OCI-LY3 (cell line): ENCODE data around the gene WNT9B.

Source experiments
- H2AFZ ChIP-seq: fragments of 200-600, 300-600 bp; shearing (Covaris generic); 2 replicates; pipeline ENCODE4 v1.6.0; 2014; ENCODE audit warnings: antibody characterized with exemption, low read depth, low read length
- H3K27ac ChIP-seq: fragments of 200-600, 300-600 bp; sonication (generic); 2 replicates; pipeline ENCODE4 v1.5.1; 2014; ENCODE audit warnings: mild to moderate bottlenecking, low read length, moderate library complexity, mixed read lengths
- H3K27me3 ChIP-seq: fragments of 200-600, 300-600 bp; sonication (generic); 2 replicates; pipeline ENCODE4 v1.6.1; 2014; ENCODE audit warnings: low read depth, low read length, mixed read lengths
- H3K36me3 ChIP-seq: fragments of 200-600, 300-600 bp; sonication (generic); replicated peaks from 2 replicates; pipeline ENCODE3; 2014; ENCODE audit warnings: low read depth, low read length, mixed read lengths
- H3K4me1 ChIP-seq: fragments of 300-600, 200-600 bp; sonication (generic); 2 replicates; pipeline ENCODE4 v1.6.1; 2014; ENCODE audit warnings: low read length, mixed read lengths
- H3K4me2 ChIP-seq: fragments of 200-600, 300-600 bp; sonication (generic); 2 replicates; pipeline ENCODE4 v1.6.1; 2014; ENCODE audit warnings: low read length, mixed read lengths
- H3K4me3 ChIP-seq: fragments of 300-600, 200-600 bp; sonication (generic); 2 replicates; pipeline ENCODE4 v1.5.1; 2014; ENCODE audit warnings: antibody characterized with exemption, mild to moderate bottlenecking, low read length, moderate library complexity
- H3K79me2 ChIP-seq: fragments of 300-600, 200-600 bp; shearing (Covaris generic); 2 replicates; pipeline ENCODE4 v1.6.1; 2014; ENCODE audit warnings: mild to moderate bottlenecking, low read length, mixed read lengths
- H3K9ac ChIP-seq: fragments of 300-600, 200-600 bp; shearing (Covaris generic); 2 replicates; pipeline ENCODE4 v1.6.0; 2014; ENCODE audit warnings: mild to moderate bottlenecking, low read length, moderate library complexity
- H3K9me3 ChIP-seq: fragments of 200-600, 300-600 bp; shearing (Covaris generic); 2 replicates; pipeline ENCODE4 v1.6.1; 2014; ENCODE audit warnings: low read length, mixed read lengths; ENCODE audit not compliant: insufficient read depth
- H4K20me1 ChIP-seq: fragments of 200-600, 300-600 bp; sonication (generic); 2 replicates; pipeline ENCODE4 v1.6.1; 2016; ENCODE audit warnings: low read length, mixed read lengths; ENCODE audit not compliant: insufficient read depth
- EZH2phosphoT487 ChIP-seq: fragments of 200-600 bp; shearing (Covaris generic); IDR thresholded peaks from 2 replicates; pipeline ENCODE4 v1.6.1; 2018; ENCODE audit warnings: antibody characterized with exemption, mixed run types, low read depth
- TF ChIP-seq, protein P1 (sequence below): fragments of 200-600, 300-600 bp; sonication (generic); IDR thresholded peaks from 2 replicates; pipeline ENCODE4 v1.5.1; 2014; ENCODE audit warnings: antibody characterized with exemption, low read length, low read depth

WNT9B gene

DNA sequence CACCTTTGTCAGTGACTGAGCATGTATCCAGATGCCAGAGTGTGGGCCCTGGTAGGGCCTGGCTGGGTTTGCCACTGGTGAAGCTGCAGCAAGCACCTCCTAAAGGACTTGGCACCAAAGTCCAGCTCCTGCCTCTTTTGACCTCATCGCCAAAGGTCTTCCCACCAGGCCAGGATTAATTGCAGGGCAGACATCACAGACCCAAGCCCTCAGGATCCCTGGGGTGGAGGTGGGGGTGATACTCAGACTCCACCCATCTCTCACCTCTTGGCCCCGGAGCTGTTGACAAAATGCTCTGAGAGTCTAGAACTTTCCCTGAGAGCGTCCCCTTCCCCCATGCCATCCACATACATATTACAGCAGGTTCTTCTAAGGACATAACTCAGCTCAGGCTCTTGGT lies 37.5 kb upstream of the WNT9B start:
- no peaks in the 10 kb centered on the region for H4K20me1 ChIP-seq
- no peak overlapping the region for H3K4me3 ChIP-seq
- no peak overlapping the region for H2AFZ ChIP-seq
- no peak overlapping the region for H3K4me2 ChIP-seq
- H3K36me3 ChIP-seq, result no peaks in the 10 kb centered on the region
- H3K79me2 ChIP-seq, result no peaks in the 10 kb centered on the region
- peaks cover 5% of the 10 kb centered on the region; the same call in 1 of the 2 replicates for H3K27me3 ChIP-seq
- no peak overlapping the region for H3K27ac ChIP-seq
- no peak overlapping the region for H3K9ac ChIP-seq
- no peaks in the 10 kb centered on the region for H3K9me3 ChIP-seq
- H3K4me1 ChIP-seq, result peaks cover 22% of the 10 kb centered on the region
- TF ChIP-seq, protein P1, sequence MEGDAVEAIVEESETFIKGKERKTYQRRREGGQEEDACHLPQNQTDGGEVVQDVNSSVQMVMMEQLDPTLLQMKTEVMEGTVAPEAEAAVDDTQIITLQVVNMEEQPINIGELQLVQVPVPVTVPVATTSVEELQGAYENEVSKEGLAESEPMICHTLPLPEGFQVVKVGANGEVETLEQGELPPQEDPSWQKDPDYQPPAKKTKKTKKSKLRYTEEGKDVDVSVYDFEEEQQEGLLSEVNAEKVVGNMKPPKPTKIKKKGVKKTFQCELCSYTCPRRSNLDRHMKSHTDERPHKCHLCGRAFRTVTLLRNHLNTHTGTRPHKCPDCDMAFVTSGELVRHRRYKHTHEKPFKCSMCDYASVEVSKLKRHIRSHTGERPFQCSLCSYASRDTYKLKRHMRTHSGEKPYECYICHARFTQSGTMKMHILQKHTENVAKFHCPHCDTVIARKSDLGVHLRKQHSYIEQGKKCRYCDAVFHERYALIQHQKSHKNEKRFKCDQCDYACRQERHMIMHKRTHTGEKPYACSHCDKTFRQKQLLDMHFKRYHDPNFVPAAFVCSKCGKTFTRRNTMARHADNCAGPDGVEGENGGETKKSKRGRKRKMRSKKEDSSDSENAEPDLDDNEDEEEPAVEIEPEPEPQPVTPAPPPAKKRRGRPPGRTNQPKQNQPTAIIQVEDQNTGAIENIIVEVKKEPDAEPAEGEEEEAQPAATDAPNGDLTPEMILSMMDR, result no peak
- no peak for TF ChIP-seq EZH2phosphoT487

DNA sequence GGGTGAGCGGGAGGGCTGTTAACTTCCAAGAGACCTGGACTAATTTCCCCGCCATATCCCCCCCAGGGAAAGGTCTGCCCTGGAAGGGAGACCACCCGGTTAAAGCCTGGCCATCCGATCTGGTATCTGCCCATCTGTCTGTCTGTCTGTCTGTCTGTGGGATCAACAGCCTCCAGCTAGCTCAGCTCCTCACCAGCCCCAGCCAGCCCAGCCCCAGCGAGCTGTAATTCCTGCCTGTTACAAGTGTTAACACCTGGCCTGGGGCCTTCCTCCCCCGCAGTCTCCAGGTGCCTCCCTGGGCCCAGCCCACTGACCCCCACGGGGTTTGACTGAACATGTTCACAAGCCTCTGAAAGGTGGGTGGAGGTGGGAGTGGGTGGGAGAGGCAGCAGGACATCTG lies 36.9 kb upstream of the WNT9B start:
- no peaks in the 10 kb centered on the region for H3K9me3 ChIP-seq
- H3K27me3 ChIP-seq, result peaks cover 5% of the 10 kb centered on the region; the same call in 1 of the 2 replicates
- H3K9ac ChIP-seq, result no peak overlapping the region
- no peaks in the 10 kb centered on the region for H3K36me3 ChIP-seq
- H3K4me3 ChIP-seq, result no peak overlapping the region
- H2AFZ ChIP-seq, result no peak overlapping the region
- H3K79me2 ChIP-seq, result no peaks in the 10 kb centered on the region
- no peaks in the 10 kb centered on the region for H4K20me1 ChIP-seq
- no peak overlapping the region for H3K27ac ChIP-seq
- no peak overlapping the region for H3K4me2 ChIP-seq
- TF ChIP-seq EZH2phosphoT487, result no peak
- TF ChIP-seq, protein P1, result no peak
- peaks cover 22% of the 10 kb centered on the region for H3K4me1 ChIP-seq

DNA sequence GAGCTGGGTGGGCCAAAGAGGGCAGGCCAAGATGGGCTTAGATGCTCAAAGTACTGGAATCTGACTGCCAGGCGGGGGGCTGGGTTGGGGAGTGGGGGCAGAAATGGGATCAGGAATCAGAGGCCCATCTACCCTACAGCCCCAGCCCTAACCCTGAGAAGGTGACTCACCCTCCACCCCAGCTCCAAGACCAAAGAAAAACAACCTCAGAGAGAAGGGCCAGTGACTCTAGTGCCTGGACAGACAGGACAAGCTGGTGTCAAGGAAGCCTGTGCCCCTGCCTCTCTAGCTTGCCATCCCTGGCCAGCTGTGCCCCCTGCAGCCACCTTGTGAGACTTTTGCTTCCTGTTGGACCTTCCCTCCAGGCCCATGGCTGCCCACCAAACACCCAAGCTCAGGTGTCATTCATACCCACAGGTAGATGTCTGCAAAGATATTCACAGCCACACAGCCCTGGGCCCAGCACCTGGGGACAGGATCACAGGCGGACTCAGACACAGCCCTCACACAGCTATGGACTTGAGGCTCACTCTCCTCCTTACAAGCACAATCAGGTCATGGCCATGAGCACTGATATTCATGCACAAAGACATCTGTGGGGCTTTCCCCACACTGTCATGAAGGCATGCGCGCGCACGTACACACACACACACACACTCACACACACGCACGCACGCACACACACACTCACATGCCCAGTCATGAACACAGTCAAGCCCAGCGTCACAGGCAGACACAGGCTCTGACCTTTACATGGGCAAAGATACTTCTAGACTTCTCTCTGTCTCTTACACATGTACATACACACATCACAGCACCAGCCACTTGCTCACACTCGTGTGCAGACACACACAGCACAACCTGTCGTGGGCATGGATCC lies 35.7 kb upstream of the WNT9B start:
- no peak for TF ChIP-seq EZH2phosphoT487
- TF ChIP-seq, protein P1, result no peak
- Histone ChIP-seq H4K20me1 (no peaks in the 10 kb centered on the region), H3K27ac (peak overlapping the region; percentile 11; the same call in 1 of the 2 replicates), H3K4me3 (no peak overlapping the region), H2AFZ (no peak overlapping the region), H3K4me1 (peaks cover 22% of the 10 kb centered on the region), H3K27me3 (peaks cover 5% of the 10 kb centered on the region; the same call in 1 of the 2 replicates), H3K36me3 (no peaks in the 10 kb centered on the region), H3K9ac (no peak overlapping the region), H3K4me2 (peak overlapping the region; percentile 18; the same call in 1 of the 2 replicates), H3K9me3 (no peaks in the 10 kb centered on the region), H3K79me2 (no peaks in the 10 kb centered on the region)

DNA sequence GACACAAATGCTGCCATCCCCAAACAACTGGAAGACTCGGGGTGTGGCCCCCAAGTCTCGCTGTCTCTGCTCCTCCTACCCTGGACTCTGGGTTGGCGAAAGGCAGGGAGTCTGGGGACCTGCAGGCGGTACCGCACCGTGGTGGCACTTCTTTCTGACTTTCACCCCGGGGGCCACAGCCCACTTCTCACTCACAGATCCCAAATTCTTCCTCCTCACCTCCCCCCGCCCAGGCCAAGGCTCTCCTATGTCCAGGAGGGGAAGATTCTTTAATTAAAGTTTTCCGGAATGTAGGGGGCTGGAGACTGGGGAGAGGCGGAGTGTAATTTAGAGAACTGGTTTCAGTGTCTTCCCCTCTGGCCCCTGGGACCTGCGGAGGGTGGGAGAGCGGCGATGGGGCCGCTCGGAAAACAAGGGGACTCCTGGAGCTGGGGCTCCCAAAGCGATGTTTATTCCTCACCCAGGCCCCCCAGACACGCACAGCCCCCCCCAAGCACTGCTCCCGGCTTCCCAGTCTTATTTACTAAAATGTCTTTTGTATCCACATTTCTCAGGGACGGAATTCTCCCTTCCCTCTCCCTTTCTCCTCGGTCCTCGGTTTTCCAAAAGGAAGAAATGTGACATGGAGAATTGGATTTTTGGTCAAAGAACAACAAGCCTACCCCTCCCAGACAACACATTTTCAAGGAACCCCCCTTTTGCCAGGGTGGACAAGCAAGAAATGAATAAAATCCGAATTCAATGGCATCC lies 34.1 kb upstream of the WNT9B start:
- no peaks in the 10 kb centered on the region for H3K9me3 ChIP-seq
- no peak overlapping the region for H2AFZ ChIP-seq
- no peak overlapping the region for H3K9ac ChIP-seq
- peaks cover 21% of the 10 kb centered on the region for H3K4me1 ChIP-seq
- TF ChIP-seq, protein P1, result no peak
- TF ChIP-seq EZH2phosphoT487, result no peak
- H3K79me2 ChIP-seq, result no peaks in the 10 kb centered on the region
- no peak overlapping the region for H3K27ac ChIP-seq
- no peaks in the 10 kb centered on the region for H4K20me1 ChIP-seq
- H3K4me3 ChIP-seq, result peak overlapping the region; percentile 84; the same call in 1 of the 2 replicates
- H3K36me3 ChIP-seq, result no peaks in the 10 kb centered on the region
- peak overlapping the region; percentile 16; the same call in 1 of the 2 replicates for H3K4me2 ChIP-seq
- peaks cover 5% of the 10 kb centered on the region; the same call in 1 of the 2 replicates for H3K27me3 ChIP-seq
